ENCODE results near the gene DNAAF9.

DNAAF9 gene

GRCh38 chr20:3405139-3405538 is 2.3 kb downstream of the DNAAF9 start:
- H3K27ac ChIP-seq (ENCODE audit: insufficient read depth in 1 of 2, low read depth in 1 of 2, low read length in 2 of 2, poor library complexity in 1 of 2, severe bottlenecking in 2 of 2) = no peak overlapping the region

DNA sequence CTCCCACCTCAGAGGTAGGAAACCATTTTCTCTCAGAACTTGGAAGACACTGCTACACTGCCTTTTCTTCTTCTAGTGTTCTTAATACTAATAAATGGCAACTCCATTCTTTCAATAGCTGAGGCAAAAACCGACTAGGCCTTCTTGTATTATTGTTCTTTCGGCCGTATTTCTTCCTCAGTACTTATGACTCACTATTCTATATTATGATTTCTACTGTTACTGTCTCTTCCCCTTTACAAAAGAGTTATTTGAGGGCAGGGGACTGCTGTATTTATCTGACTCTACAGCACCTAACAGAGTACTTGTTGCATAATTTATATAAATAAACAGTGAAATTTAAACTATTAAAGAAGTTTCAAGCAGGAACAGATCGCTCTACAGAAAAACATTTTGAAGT is 3.1 kb downstream of the DNAAF9 start:
- Histone ChIP-seq H3K27me3 (replicated peaks in 2 of 5; ENCODE audit: control insufficient read depth in 4 of 5, insufficient read depth in 5 of 5, low read length in 4 of 5) (no peaks in the 10 kb centered on the region), H3K4me3 (ENCODE audit: control insufficient read depth in 1 of 7, extremely low read depth in 1 of 7, insufficient read depth in 4 of 7, low read depth in 2 of 7, low read length in 6 of 7) (no peak overlapping the region), H3K9me3 (ENCODE audit: control extremely low read depth in 1 of 5, control insufficient read depth in 4 of 5, insufficient read depth in 2 of 5, low read depth in 1 of 5, low read length in 4 of 5) (no peaks in the 10 kb centered on the region), H3K27ac (ENCODE audit: insufficient read depth in 1 of 2, low read depth in 1 of 2, low read length in 2 of 2, poor library complexity in 1 of 2, severe bottlenecking in 2 of 2) (no peak overlapping the region), H3K36me3 (ENCODE audit: control insufficient read depth in 4 of 4, insufficient read depth in 4 of 4, low read length in 3 of 4) (no peaks in the 10 kb centered on the region), H3K4me1 (ENCODE audit: control extremely low read depth in 1 of 4, control insufficient read depth in 4 of 4, insufficient read depth in 4 of 4, low read length in 3 of 4) (peaks cover 3 to 24% (median 17%) of the 10 kb centered on the region in 4 experiments)
- ChIA-PET CTCF (no interaction called here), POLR2A (no interaction called here)
- DNase-seq = no peak
- WGBS (ENCODE audit: insufficient coverage) = no CpG with 5 or more reads among the region's 4 CpGs

More at GRCh38 chr20:3405139-3405538, 2.3 kb downstream of the DNAAF9 start:
- Histone ChIP-seq H3K9me3 (ENCODE audit: control extremely low read depth in 1 of 5, control insufficient read depth in 4 of 5, insufficient read depth in 2 of 5, low read depth in 1 of 5, low read length in 4 of 5) (no peaks in the 10 kb centered on the region), H3K4me3 (ENCODE audit: control insufficient read depth in 1 of 7, extremely low read depth in 1 of 7, insufficient read depth in 4 of 7, low read depth in 2 of 7, low read length in 6 of 7) (no peak overlapping the region), H3K27me3 (replicated peaks in 2 of 5; ENCODE audit: control insufficient read depth in 4 of 5, insufficient read depth in 5 of 5, low read length in 4 of 5) (no peaks in the 10 kb centered on the region), H3K4me1 (ENCODE audit: control extremely low read depth in 1 of 4, control insufficient read depth in 4 of 4, insufficient read depth in 4 of 4, low read length in 3 of 4) (peaks cover 3 to 24% (median 17%) of the 10 kb centered on the region in 4 experiments), H3K36me3 (ENCODE audit: control insufficient read depth in 4 of 4, insufficient read depth in 4 of 4, low read length in 3 of 4) (no peaks in the 10 kb centered on the region)
- ChIA-PET POLR2A (no interaction called here), CTCF (interaction anchor here (0.5 kb wide), 1 partner anchor 106 kb away, joined by 3 read pairs; no protein-coding TSS in a partner anchor)
- 100% methylated on average over 1 of the region's 2 CpGs for WGBS (ENCODE audit: insufficient coverage)
- DNase-seq = no peak

- no peak for DNase-seq
- no peaks in the 10 kb centered on the region for H3K27me3 ChIP-seq (replicated peaks in 2 of 5; ENCODE audit: control insufficient read depth in 4 of 5, insufficient read depth in 5 of 5, low read length in 4 of 5)
- POLR2A ChIA-PET = no interaction called here
- H3K27ac ChIP-seq (ENCODE audit: insufficient read depth in 1 of 2, low read depth in 1 of 2, low read length in 2 of 2, poor library complexity in 1 of 2, severe bottlenecking in 2 of 2) = no peak overlapping the region
- CTCF ChIA-PET = interaction anchor here (1.0 kb wide), 1 partner anchor 66 kb away, joined by 3 read pairs; no protein-coding TSS in a partner anchor
- H3K9me3 ChIP-seq (ENCODE audit: control extremely low read depth in 1 of 5, control insufficient read depth in 4 of 5, insufficient read depth in 2 of 5, low read depth in 1 of 5, low read length in 4 of 5) = no peaks in the 10 kb centered on the region
- WGBS (ENCODE audit: insufficient coverage) = 100% methylated on average over 2 of the region's 2 CpGs
- peaks cover 3 to 22% (median 17%) of the 10 kb centered on the region in 4 experiments for H3K4me1 ChIP-seq (ENCODE audit: control extremely low read depth in 1 of 4, control insufficient read depth in 4 of 4, insufficient read depth in 4 of 4, low read length in 3 of 4)
- H3K4me3 ChIP-seq (ENCODE audit: control insufficient read depth in 1 of 7, extremely low read depth in 1 of 7, insufficient read depth in 4 of 7, low read depth in 2 of 7, low read length in 6 of 7) = no peak overlapping the region
- H3K36me3 ChIP-seq (ENCODE audit: control insufficient read depth in 4 of 4, insufficient read depth in 4 of 4, low read length in 3 of 4) = no peaks in the 10 kb centered on the region
Observed at GRCh38 chr20:3403741-3404140, 3.7 kb downstream of the DNAAF9 start.

DNA sequence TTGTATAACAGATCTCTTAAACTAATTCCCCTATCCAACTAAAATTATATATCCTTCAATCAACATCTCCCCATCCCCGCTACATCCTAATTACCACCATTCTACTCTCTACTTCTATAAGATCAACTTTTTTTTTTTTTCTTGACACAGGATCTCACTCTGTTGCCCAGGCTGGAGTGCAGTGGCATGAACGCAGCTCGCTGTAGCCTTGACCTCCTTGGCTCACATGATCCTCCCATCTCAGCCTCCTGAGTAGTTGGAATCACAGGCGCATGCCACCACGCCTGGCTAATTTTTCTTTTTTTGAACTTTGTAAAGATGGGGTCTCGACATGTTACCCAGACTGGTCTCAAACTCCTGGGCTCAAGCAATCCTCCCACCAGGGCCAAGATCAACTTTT is 5.0 kb downstream of the DNAAF9 start:
- ChIA-PET POLR2A (no interaction called here), CTCF (no interaction called here)
- Histone ChIP-seq H3K4me1 (ENCODE audit: control extremely low read depth in 1 of 4, control insufficient read depth in 4 of 4, insufficient read depth in 4 of 4, low read length in 3 of 4) (peaks cover 3 to 18% (median 12%) of the 10 kb centered on the region in 4 experiments), H3K36me3 (ENCODE audit: control insufficient read depth in 4 of 4, insufficient read depth in 4 of 4, low read length in 3 of 4) (no peaks in the 10 kb centered on the region), H3K27me3 (replicated peaks in 2 of 5; ENCODE audit: control insufficient read depth in 4 of 5, insufficient read depth in 5 of 5, low read length in 4 of 5) (no peaks in the 10 kb centered on the region), H3K27ac (ENCODE audit: insufficient read depth in 1 of 2, low read depth in 1 of 2, low read length in 2 of 2, poor library complexity in 1 of 2, severe bottlenecking in 2 of 2) (no peak overlapping the region), H3K9me3 (ENCODE audit: control extremely low read depth in 1 of 5, control insufficient read depth in 4 of 5, insufficient read depth in 2 of 5, low read depth in 1 of 5, low read length in 4 of 5) (no peaks in the 10 kb centered on the region), H3K4me3 (ENCODE audit: control insufficient read depth in 1 of 7, extremely low read depth in 1 of 7, insufficient read depth in 4 of 7, low read depth in 2 of 7, low read length in 6 of 7) (no peak overlapping the region)
- WGBS (ENCODE audit: insufficient coverage) = 90% methylated on average over 5 of the region's 6 CpGs
- DNase-seq = no peak

DNA sequence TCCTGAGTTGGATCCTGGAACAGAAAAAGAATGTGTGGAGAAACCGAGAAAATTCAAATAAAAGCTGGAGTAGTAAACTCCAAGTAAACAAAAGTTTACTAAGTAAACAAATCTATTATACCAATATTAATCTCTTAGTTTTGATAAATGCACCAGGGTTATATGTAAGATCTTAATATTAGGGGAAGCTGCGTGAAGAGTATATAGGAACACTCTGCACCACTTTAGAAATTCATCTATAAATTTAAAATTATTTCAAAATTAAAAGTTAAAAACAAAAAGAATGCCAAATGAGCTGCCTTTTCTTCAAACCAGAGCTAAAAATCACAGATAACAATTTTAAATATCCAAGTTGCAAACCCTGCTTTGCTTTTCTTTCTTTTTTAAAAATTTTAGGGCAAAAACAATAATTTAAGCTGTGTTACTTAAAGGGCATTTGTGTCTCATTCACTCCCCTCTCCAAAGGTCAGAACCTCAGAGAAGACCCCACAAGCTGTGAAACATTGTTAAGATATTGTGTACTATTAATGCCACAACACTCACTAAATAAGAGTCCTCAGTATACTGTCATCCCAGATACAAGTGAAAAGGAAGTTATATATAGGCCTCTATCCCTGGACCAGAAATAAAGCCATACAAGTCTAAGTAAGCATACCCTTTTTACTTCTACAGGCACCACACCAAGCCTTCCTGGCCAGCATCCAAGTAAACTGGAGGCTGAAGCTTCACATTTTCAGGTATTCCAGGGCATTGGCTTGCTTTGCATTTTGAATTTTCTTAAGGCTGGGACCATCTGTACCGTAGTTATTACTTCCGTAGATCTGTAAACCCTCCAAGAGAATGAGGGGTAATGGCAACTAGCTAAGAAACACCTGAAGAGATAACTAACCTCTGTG is 7.0 kb downstream of the DNAAF9 start:
- Histone ChIP-seq H3K27ac (ENCODE audit: insufficient read depth in 1 of 2, low read depth in 1 of 2, low read length in 2 of 2, poor library complexity in 1 of 2, severe bottlenecking in 2 of 2) (no peak overlapping the region), H3K27me3 (replicated peaks in 2 of 5; ENCODE audit: control insufficient read depth in 4 of 5, insufficient read depth in 5 of 5, low read length in 4 of 5) (no peaks in the 10 kb centered on the region), H3K4me3 (ENCODE audit: control insufficient read depth in 1 of 7, extremely low read depth in 1 of 7, insufficient read depth in 4 of 7, low read depth in 2 of 7, low read length in 6 of 7) (no peak overlapping the region), H3K9me3 (ENCODE audit: control extremely low read depth in 1 of 5, control insufficient read depth in 4 of 5, insufficient read depth in 2 of 5, low read depth in 1 of 5, low read length in 4 of 5) (peaks cover 0 to 5% (median 0%) of the 10 kb centered on the region in 5 experiments), H3K4me1 (ENCODE audit: control extremely low read depth in 1 of 4, control insufficient read depth in 4 of 4, insufficient read depth in 4 of 4, low read length in 3 of 4) (peaks cover 0 to 2% (median 0%) of the 10 kb centered on the region in 4 experiments), H3K36me3 (ENCODE audit: control insufficient read depth in 4 of 4, insufficient read depth in 4 of 4, low read length in 3 of 4) (no peaks in the 10 kb centered on the region)
- ChIA-PET POLR2A (interaction anchor here (0.6 kb wide), 1 partner anchor 20 kb away, joined by 3 read pairs; no protein-coding TSS in a partner anchor), CTCF (no interaction called here)
- WGBS (ENCODE audit: insufficient coverage) = 96% methylated on average over 2 of the region's 4 CpGs
- DNase-seq = no peak

- Histone ChIP-seq H3K4me1 (ENCODE audit: control extremely low read depth in 1 of 4, control insufficient read depth in 4 of 4, insufficient read depth in 4 of 4, low read length in 3 of 4) (peaks cover 0 to 2% (median 0%) of the 10 kb centered on the region in 4 experiments), H3K36me3 (ENCODE audit: control insufficient read depth in 4 of 4, insufficient read depth in 4 of 4, low read length in 3 of 4) (no peaks in the 10 kb centered on the region), H3K4me3 (ENCODE audit: control insufficient read depth in 1 of 7, extremely low read depth in 1 of 7, insufficient read depth in 4 of 7, low read depth in 2 of 7, low read length in 6 of 7) (no peak overlapping the region), H3K27me3 (replicated peaks in 2 of 5; ENCODE audit: control insufficient read depth in 4 of 5, insufficient read depth in 5 of 5, low read length in 4 of 5) (no peaks in the 10 kb centered on the region), H3K27ac (ENCODE audit: insufficient read depth in 1 of 2, low read depth in 1 of 2, low read length in 2 of 2, poor library complexity in 1 of 2, severe bottlenecking in 2 of 2) (no peak overlapping the region), H3K9me3 (ENCODE audit: control extremely low read depth in 1 of 5, control insufficient read depth in 4 of 5, insufficient read depth in 2 of 5, low read depth in 1 of 5, low read length in 4 of 5) (peaks cover 0 to 5% (median 0%) of the 10 kb centered on the region in 5 experiments)
- WGBS (ENCODE audit: insufficient coverage) = no CpG with 5 or more reads among the region's 1 CpG
- no peak for DNase-seq
- POLR2A ChIA-PET = no interaction called here
- CTCF ChIA-PET = interaction anchor here (1.0 kb wide), 1 partner anchor 24 kb away, joined by 3 read pairs; no protein-coding TSS in a partner anchor
Observed at GRCh38 chr20:3398681-3399252, 8.7 kb downstream of the DNAAF9 start.

DNA sequence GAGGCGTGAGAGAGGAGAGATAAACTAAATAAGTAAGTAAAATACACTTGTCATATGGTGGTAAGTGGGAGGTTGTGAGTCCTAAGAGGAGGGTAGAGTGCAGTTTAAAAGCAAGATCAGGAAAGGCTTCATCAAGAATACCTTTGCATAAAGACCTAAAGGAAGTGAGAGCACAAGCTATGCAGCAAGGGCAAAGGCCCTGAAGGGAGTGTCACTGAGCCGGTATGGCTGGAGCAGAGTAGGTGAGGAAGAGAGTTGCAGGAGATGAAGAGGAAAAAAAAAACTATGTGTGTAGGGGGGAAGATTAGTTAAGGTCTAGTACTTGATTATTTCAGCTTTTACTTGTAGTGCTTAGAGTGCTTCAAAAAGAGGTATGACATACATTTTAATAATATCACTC is 11.0 kb downstream of the DNAAF9 start:
- no peaks in the 10 kb centered on the region for H3K27me3 ChIP-seq (replicated peaks in 2 of 5; ENCODE audit: control insufficient read depth in 4 of 5, insufficient read depth in 5 of 5, low read length in 4 of 5)
- 100% methylated on average over 2 of the region's 2 CpGs for WGBS (ENCODE audit: insufficient coverage)
- H3K27ac ChIP-seq (ENCODE audit: insufficient read depth in 1 of 2, low read depth in 1 of 2, low read length in 2 of 2, poor library complexity in 1 of 2, severe bottlenecking in 2 of 2) = no peak overlapping the region
- H3K4me3 ChIP-seq (ENCODE audit: control insufficient read depth in 1 of 7, extremely low read depth in 1 of 7, insufficient read depth in 4 of 7, low read depth in 2 of 7, low read length in 6 of 7) = no peak overlapping the region
- ChIA-PET CTCF (interaction anchor here (1.2 kb wide), 1 partner anchor 10 kb away, joined by 4 read pairs; no protein-coding TSS in a partner anchor), POLR2A (no interaction called here)
- no peak for DNase-seq
- H3K36me3 ChIP-seq (ENCODE audit: control insufficient read depth in 4 of 4, insufficient read depth in 4 of 4, low read length in 3 of 4) = no peaks in the 10 kb centered on the region
- peaks cover 0 to 2% (median 0%) of the 10 kb centered on the region in 4 experiments for H3K4me1 ChIP-seq (ENCODE audit: control extremely low read depth in 1 of 4, control insufficient read depth in 4 of 4, insufficient read depth in 4 of 4, low read length in 3 of 4)
- H3K9me3 ChIP-seq (ENCODE audit: control extremely low read depth in 1 of 5, control insufficient read depth in 4 of 5, insufficient read depth in 2 of 5, low read depth in 1 of 5, low read length in 4 of 5) = peaks cover 0 to 5% (median 0%) of the 10 kb centered on the region in 5 experiments
